Omental fat pad (tissue), 4 donors: ENCODE results near the gene LY6G6C. TPM values are rescaled to one million over a fixed set of nuclear protein-coding genes. Genes with fewer than 3 reads are reported as not detected.

Experiments
- ATAC-seq: fragments of 150-250 bp; one replicate; pipeline ENCODE4 v1.9.1; 2016; ENCODE audit warnings: mild to moderate bottlenecking, moderate library complexity; ENCODE audit not compliant: low FRiP score
- DNase-seq: peaks from one replicate; pipeline ENCODE4 v3.0.0-alpha.2; 2019; ENCODE audit warnings: low spot score
- total RNA-seq, 4 donors: library from RNA; depleted of rRNA; stranded (reverse); fragments of >200 nt; gene quantifications; one replicate each; pipeline ENCODE4 v1.1.0, GENCODE V29; 2016
- TF ChIP-seq, protein P1 (sequence below), 3 donors: fragments of 450-650 bp; IDR thresholded peaks; one replicate each; pipeline ENCODE4 v1.5.1; 2016 to 2017; ENCODE audit warnings: antibody characterized with exemption in 3 of 3, mild to moderate bottlenecking in 3 of 3, moderate library complexity in 2 of 3

The LY6G6C gene
- total RNA-seq, 4 donors from 2014 or later: 0.74 TPM; not detected in 3

GRCh38 chr6:31758281-31758680 lies 36.7 kb upstream of the LY6G6C start:
- DNase-seq (no peak), ATAC-seq (no peak)
- TF ChIP-seq, protein P1, sequence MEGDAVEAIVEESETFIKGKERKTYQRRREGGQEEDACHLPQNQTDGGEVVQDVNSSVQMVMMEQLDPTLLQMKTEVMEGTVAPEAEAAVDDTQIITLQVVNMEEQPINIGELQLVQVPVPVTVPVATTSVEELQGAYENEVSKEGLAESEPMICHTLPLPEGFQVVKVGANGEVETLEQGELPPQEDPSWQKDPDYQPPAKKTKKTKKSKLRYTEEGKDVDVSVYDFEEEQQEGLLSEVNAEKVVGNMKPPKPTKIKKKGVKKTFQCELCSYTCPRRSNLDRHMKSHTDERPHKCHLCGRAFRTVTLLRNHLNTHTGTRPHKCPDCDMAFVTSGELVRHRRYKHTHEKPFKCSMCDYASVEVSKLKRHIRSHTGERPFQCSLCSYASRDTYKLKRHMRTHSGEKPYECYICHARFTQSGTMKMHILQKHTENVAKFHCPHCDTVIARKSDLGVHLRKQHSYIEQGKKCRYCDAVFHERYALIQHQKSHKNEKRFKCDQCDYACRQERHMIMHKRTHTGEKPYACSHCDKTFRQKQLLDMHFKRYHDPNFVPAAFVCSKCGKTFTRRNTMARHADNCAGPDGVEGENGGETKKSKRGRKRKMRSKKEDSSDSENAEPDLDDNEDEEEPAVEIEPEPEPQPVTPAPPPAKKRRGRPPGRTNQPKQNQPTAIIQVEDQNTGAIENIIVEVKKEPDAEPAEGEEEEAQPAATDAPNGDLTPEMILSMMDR (IDR thresholded peaks at IDR 0.05): no peak

GRCh38 chr6:31752739-31753319 lies 31.3 kb upstream of the LY6G6C start:
- TF ChIP-seq, protein P1 (IDR thresholded peaks at IDR 0.05): no peak
- DNase-seq (no peak), ATAC-seq (no peak)

- no peak for DNase-seq
- no peak for ATAC-seq
- TF ChIP-seq, protein P1 (IDR thresholded peaks at IDR 0.05): no peak
Measured at GRCh38 chr6:31750411-31751022, 29.0 kb upstream of the LY6G6C start.

GRCh38 chr6:31749301-31750036 lies 27.9 kb upstream of the LY6G6C start:
- no peak for DNase-seq
- TF ChIP-seq, protein P1 (IDR thresholded peaks at IDR 0.05): no peak
- no peak for ATAC-seq

GRCh38 chr6:31744422-31744821 lies 22.9 kb upstream of the LY6G6C start:
- DNase-seq (no peak), ATAC-seq (no peak)
- TF ChIP-seq, protein P1 (IDR thresholded peaks at IDR 0.05): no peak

DNA sequence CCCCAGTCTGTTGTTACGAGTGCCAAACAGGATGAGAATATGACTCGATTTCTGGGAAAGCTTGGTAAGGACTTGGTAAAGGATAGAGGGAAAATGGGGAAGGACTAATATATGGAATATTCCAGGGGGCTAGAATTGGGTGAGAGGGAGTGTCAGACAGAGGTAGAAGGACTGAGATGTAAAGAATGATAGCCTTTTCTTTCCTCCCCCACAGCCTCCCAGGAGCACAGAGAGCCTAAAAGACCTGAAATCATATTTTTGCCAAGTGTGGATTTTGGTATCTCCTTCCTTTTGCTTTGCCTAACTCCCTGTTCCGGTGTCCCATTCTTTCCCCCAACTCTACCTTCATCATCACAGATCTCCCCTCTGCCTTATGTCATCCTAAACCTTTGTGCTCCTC lies 21.3 kb upstream of the LY6G6C start:
- no peak for DNase-seq
- TF ChIP-seq, protein P1 (IDR thresholded peaks at IDR 0.05): no peak
- ATAC-seq: no peak
